OCI-LY1 (cell line): Measurements from ENCODE around the gene FARSA.

Experiments used
- H2AFZ ChIP-seq: fragments of 200-600 bp; sonication (generic), shearing (Covaris generic); 2 replicates; pipeline ENCODE4 v1.6.0; 2014; ENCODE audit warnings: antibody characterized with exemption, mild to moderate bottlenecking, low read length
- H3F3A ChIP-seq: fragments of 200-600 bp; sonication (generic), shearing (Covaris generic); 2 replicates; pipeline ENCODE4 v1.6.0; 2014; ENCODE audit warnings: mild to moderate bottlenecking, antibody characterized with exemption, low read length, moderate library complexity; ENCODE audit not compliant: insufficient read depth
- H3K27ac ChIP-seq: fragments of 200-600 bp; sonication (generic); 2 replicates; pipeline ENCODE4 v1.5.1; 2014; ENCODE audit warnings: low read length, mixed run types, mild to moderate bottlenecking, low read depth; ENCODE audit not compliant: poor library complexity, severe bottlenecking
- H3K27me3 ChIP-seq: fragments of 200-600 bp; sonication (generic); 2 replicates; pipeline ENCODE4 v1.6.0; 2014; ENCODE audit warnings: antibody characterized with exemption, mild to moderate bottlenecking, low read length, moderate library complexity; ENCODE audit not compliant: insufficient read depth
- H3K36me3 ChIP-seq: fragments of 200-600 bp; sonication (generic); 2 replicates; pipeline ENCODE4 v1.6.1; 2014; ENCODE audit warnings: mild to moderate bottlenecking, antibody characterized with exemption, low read length, moderate library complexity, mixed read lengths; ENCODE audit not compliant: insufficient read depth
- H3K4me1 ChIP-seq: fragments of 200-600 bp; sonication (generic); 2 replicates; pipeline ENCODE4 v1.5.1; 2014; ENCODE audit warnings: mild to moderate bottlenecking, low read length, moderate library complexity; ENCODE audit not compliant: insufficient read depth, severe bottlenecking
- H3K4me2 ChIP-seq: fragments of 200-600 bp; sonication (generic), shearing (Covaris generic); 2 replicates; pipeline ENCODE4 v1.6.1; 2014; ENCODE audit warnings: low read length
- H3K4me3 ChIP-seq: fragments of 200-600 bp; sonication (generic); 2 replicates; pipeline ENCODE4 v1.5.1; 2014; ENCODE audit warnings: low read length, low read depth, mild to moderate bottlenecking, mixed read lengths; ENCODE audit not compliant: poor library complexity, severe bottlenecking
- H3K79me2 ChIP-seq: fragments of 200-600 bp; shearing (Covaris generic); 2 replicates; pipeline ENCODE4 v1.6.1; 2016; ENCODE audit warnings: mixed run types, low read length, mixed read lengths; ENCODE audit not compliant: insufficient read depth
- H3K9ac ChIP-seq: fragments of 200-600 bp; sonication (generic), shearing (Covaris generic); 2 replicates; pipeline ENCODE4 v1.6.1; 2014; ENCODE audit warnings: mild to moderate bottlenecking, low read length, mixed read lengths
- H3K9me2 ChIP-seq: fragments of 200-600 bp; sonication (generic), shearing (Covaris generic); 2 replicates; pipeline ENCODE4 v1.6.1; 2014; ENCODE audit warnings: low read depth, mild to moderate bottlenecking, low read length, mixed read lengths
- H3K9me3 ChIP-seq: fragments of 200-600 bp; shearing (Covaris generic); 2 replicates; pipeline ENCODE4 v1.6.1; 2014; ENCODE audit warnings: low read length, mixed read lengths
- H4K20me1 ChIP-seq: fragments of 200-600 bp; sonication (generic), shearing (Covaris generic); 2 replicates; pipeline ENCODE4 v1.6.0; 2016; ENCODE audit warnings: mild to moderate bottlenecking, low read length; ENCODE audit not compliant: insufficient read depth
- EZH2 ChIP-seq: fragments of 200-600 bp; sonication (generic), shearing (Covaris generic); IDR thresholded peaks from 2 replicates; pipeline ENCODE4 v1.8.0; 2017; ENCODE audit warnings: borderline replicate concordance, mixed run types, mild to moderate bottlenecking, antibody characterized with exemption, low read length, moderate library complexity, mixed read lengths
- TF ChIP-seq, protein P1 (sequence below): fragments of 200-600 bp; sonication (generic), shearing (Covaris generic); IDR thresholded peaks from 2 replicates; pipeline ENCODE4 v1.5.1; 2017; ENCODE audit warnings: mild to moderate bottlenecking, antibody characterized with exemption, low read length, moderate library complexity, mixed read lengths

FARSA gene

DNA sequence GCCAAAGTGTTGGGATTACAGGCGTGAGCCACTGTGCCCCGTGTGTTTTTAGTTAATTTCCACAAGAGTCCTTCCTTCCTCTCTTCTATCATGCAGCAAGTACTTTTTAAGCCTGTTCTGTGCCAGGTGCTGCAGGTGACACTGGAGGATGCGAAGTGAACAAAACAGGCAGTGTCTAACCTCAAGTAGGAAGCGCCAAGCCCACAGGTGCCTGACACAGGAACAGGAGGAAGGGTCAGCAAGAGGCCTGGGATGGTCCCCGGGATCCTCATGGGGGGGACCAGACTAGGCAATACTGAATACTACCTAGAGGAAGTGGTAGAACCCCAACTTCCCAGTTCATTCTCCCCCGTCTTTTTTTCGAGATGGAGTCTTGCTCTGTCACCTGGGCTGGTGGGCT is 3.1 kb upstream of the FARSA start:
- peak overlapping the region; percentile 78 for H3K9ac ChIP-seq
- no peak overlapping the region for H2AFZ ChIP-seq
- H3K9me2 ChIP-seq, result no peaks in the 10 kb centered on the region
- peak overlapping the region; percentile 57 for H3K4me2 ChIP-seq
- peaks cover 64% of the 10 kb centered on the region for H3K4me1 ChIP-seq
- no peaks in the 10 kb centered on the region for H3K27me3 ChIP-seq
- H3K36me3 ChIP-seq, result peaks cover 34% of the 10 kb centered on the region
- H4K20me1 ChIP-seq, result 0 out of 2 replicates have a peak, but pooled peaks cover 3% of the 10 kb centered on the region
- H3K4me3 ChIP-seq, result no peak overlapping the region
- TF ChIP-seq, protein P1, sequence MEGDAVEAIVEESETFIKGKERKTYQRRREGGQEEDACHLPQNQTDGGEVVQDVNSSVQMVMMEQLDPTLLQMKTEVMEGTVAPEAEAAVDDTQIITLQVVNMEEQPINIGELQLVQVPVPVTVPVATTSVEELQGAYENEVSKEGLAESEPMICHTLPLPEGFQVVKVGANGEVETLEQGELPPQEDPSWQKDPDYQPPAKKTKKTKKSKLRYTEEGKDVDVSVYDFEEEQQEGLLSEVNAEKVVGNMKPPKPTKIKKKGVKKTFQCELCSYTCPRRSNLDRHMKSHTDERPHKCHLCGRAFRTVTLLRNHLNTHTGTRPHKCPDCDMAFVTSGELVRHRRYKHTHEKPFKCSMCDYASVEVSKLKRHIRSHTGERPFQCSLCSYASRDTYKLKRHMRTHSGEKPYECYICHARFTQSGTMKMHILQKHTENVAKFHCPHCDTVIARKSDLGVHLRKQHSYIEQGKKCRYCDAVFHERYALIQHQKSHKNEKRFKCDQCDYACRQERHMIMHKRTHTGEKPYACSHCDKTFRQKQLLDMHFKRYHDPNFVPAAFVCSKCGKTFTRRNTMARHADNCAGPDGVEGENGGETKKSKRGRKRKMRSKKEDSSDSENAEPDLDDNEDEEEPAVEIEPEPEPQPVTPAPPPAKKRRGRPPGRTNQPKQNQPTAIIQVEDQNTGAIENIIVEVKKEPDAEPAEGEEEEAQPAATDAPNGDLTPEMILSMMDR, result no peak
- TF ChIP-seq EZH2, result no peak
- H3K9me3 ChIP-seq, result no peaks in the 10 kb centered on the region
- H3K79me2 ChIP-seq, result peaks cover 39% of the 10 kb centered on the region
- peaks cover 38% of the 10 kb centered on the region for H3F3A ChIP-seq
- peak overlapping the region; percentile 95 for H3K27ac ChIP-seq

DNA sequence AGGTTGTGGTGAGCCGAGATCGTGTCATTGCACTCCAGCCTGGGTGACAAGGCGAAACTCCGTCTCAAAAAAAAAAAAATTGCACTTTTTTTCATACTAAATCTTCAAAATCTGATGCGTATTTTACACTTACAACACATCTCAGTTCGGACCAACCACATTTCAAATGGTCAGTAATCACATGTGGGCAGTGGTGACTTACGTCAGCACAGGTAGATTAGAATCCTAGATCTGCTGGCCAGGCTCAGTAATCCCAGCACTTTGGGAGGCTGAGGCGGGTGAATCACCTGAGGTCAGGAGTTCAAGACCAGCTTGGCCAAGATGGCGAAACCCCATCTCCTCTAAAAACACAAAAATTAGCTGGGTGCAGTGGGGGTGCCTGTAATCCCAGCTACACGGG is 1.6 kb upstream of the FARSA start:
- Histone ChIP-seq H3K27ac (peak overlapping the region; percentile 21), H3K4me3 (no peak overlapping the region), H3K27me3 (no peaks in the 10 kb centered on the region), H3K36me3 (peaks cover 31% of the 10 kb centered on the region), H3K79me2 (peaks cover 37% of the 10 kb centered on the region), H3K9ac (no peak overlapping the region), H4K20me1 (0 out of 2 replicates have a peak, but pooled peaks cover 3% of the 10 kb centered on the region), H3K9me2 (no peaks in the 10 kb centered on the region), H3K9me3 (no peaks in the 10 kb centered on the region), H2AFZ (no peak overlapping the region), H3K4me1 (peaks cover 52% of the 10 kb centered on the region), H3F3A (peaks cover 26% of the 10 kb centered on the region), H3K4me2 (no peak overlapping the region)
- TF ChIP-seq, protein P1, result no peak
- no peak for TF ChIP-seq EZH2

DNA sequence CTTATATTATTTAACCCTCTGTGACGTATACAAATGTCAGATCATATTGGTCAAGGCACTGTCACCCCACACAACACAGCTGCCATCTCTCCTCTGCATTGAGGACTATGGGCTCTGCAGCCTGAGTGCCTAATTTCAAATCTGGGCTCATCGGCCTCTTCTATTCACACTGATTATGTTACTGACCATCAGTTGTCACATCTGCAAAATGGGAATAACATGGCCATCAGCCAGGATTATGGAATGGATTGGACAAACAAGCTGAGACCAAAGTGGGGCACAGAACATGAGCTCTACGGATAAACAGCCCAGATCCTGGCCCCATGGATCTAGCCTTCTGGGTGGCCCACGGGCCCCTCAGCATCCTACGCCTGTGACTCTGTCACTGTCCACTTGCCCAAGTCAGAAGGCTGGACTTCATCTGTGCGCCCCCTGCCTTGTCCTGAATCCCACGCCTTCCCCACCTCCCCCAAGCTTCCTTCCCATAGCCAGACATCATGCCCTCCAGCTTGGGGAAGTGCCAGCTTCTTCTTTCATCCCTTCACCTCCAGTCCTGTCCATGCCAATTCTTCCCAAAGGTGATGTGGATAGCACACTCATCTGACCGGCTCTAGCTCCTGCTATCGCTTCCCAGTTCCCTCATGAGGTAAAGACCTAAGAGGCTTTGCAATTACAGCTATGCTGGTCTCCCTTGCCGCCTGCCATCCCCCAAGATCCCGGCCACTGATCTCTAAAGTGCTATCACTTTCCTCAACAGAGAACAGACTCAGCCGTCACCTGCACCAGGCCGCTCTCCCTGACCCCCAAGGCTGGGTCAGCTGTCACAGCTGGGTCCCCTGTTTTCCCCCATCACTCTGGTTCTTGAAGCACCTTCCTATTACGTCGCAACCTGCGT is 872 bp downstream of the FARSA start:
- TF ChIP-seq, protein P1, result no peak
- no peak for TF ChIP-seq EZH2
- Histone ChIP-seq H3F3A (peaks cover 14% of the 10 kb centered on the region), H3K27ac (peak overlapping the region; percentile 50), H4K20me1 (no peaks in the 10 kb centered on the region), H3K9me2 (no peaks in the 10 kb centered on the region), H3K36me3 (peaks cover 39% of the 10 kb centered on the region), H3K4me1 (peaks cover 39% of the 10 kb centered on the region), H3K27me3 (no peaks in the 10 kb centered on the region), H3K4me3 (peak overlapping the region; percentile 97), H2AFZ (no peak overlapping the region), H3K4me2 (peak overlapping the region; percentile 98), H3K9ac (peak overlapping the region; percentile 98), H3K79me2 (peaks cover 21% of the 10 kb centered on the region), H3K9me3 (no peaks in the 10 kb centered on the region)
